MM.1S (cell line): ENCODE results near the gene DIPK1C.

Source experiments
- CTCF ChIP-seq: fragments of 300-600 bp; sonication (generic); IDR thresholded peaks from 2 replicates; pipeline ENCODE4 v1.5.1; 2016; ENCODE audit warnings: antibody characterized with exemption, low read length, mixed read lengths
- EZH2 ChIP-seq: fragments of 300-600 bp; sonication (generic); optimal IDR thresholded peaks from 2 replicates; pipeline ENCODE3; 2017; ENCODE audit warnings: low read depth, mild to moderate bottlenecking, antibody characterized with exemption, low read length, mixed read lengths
- EZH2phosphoT487 ChIP-seq: fragments of 300-600 bp; sonication (generic); IDR thresholded peaks from 2 replicates; pipeline ENCODE4 v1.6.1; 2018; ENCODE audit warnings: antibody characterized with exemption, low read length

GRCh38 chr18:74397572-74397971 is 59.5 kb downstream of the DIPK1C start:
- TF ChIP-seq CTCF (peak; percentile 34; the same call in 1 of the 2 replicates), EZH2 (no peak), EZH2phosphoT487 (no peak)
